KBM-7 (cell line): ENCODE measurements around the gene DNMT3A.

ENCODE experiments used
- DNase-seq: peaks from one replicate; pipeline ENCODE4 v3.0.0-alpha.2; 2015
- in situ Hi-C: fragments of 300-500 bp; cut with MboI; formaldehyde crosslinking; loops from 2 replicates; pipeline ENCODE4 v1.14.3; 2020; ENCODE audit warnings: low sequenced_read_pairs, low pct_unique_long_range_greater_than_20kb, mixed read lengths

Gene DNMT3A

DNA sequence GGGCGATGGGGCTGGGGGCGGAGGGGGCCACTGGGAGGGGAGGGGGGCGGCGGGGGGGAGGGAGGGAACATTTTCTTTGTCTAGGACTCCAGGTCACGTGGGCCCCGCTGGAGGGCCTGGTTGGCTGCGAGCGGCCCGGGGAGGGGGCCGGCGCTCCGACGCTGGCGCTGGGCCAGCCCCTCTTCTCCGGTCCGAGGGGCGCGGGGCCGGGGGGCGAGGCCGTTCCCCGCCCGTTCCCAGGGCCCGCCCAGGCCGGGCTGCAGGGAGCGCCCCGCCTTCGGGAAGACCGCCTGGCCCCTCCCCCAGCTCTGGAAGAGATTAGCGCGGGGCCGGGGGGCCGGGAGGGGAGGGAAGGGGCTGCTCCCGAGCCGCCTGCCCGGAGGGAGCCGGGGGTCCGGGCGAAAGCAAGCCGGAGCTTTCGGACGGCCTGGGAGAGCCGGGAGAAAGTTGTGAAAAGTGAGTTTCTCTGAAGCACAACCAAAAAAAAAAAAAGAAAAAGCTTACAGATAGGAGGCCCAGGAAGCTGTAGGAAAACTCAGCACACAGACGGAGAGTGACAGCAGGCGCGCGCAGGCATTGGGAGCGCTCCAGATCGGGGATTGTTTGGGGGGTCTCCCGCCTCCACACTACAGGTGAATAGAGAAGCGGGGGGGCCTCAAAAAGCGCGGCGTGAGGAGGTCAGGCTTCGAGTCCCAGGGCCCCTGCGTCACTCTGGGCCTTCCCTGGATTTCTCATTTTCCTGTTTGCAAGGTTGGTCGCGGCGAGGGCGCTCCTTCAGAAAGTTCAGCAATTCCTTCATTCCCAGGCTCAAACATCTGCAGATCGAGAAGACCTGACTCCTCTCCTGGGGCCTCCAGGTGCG is 89.2 kb downstream of the DNMT3A start:
- in situ Hi-C loops = no loop called here
- no peak for DNase-seq

DNA sequence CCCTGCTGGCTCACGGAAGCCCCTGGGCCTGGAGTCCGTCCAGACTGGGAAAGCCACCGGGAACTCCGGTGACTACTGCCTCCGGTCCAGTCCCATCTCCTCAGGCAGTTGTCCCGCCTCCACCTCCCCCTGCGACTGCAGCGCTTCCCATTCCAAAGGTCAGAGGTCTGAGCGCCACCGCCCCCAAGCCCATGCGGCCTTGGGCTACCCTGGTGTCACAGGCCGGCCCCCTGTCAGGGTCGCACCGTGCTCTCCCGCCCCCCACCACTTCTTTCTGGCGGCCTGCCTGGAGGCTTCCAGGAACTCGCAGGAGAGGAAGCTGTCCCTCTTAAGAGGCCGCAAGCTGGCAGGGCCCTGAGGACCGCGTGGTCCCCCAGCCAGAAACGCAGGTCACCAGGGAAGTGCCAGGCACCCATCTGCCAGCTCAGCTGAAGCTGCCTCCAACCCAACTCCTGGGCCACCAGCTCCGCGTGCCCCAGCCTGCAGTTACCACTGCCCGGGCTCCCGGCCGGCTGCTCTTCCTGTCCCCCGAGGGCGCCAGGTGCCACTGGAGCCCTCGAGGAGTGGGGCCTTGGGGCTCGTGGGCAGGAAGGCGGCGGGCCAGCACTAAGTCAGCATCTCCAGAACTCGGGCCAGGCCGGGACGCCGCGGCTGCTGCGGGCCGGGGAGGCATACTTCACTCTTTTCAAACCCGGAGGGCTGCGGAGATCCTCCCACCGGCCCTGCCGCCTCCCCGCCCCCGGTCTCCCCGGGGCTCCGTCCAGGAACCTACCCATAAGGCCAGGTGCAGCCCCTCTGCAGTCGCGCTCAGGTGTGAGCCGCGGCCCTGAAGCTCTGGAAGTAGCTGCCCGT is 90.1 kb downstream of the DNMT3A start:
- no peak for DNase-seq
- in situ Hi-C loops = no loop called here

DNA sequence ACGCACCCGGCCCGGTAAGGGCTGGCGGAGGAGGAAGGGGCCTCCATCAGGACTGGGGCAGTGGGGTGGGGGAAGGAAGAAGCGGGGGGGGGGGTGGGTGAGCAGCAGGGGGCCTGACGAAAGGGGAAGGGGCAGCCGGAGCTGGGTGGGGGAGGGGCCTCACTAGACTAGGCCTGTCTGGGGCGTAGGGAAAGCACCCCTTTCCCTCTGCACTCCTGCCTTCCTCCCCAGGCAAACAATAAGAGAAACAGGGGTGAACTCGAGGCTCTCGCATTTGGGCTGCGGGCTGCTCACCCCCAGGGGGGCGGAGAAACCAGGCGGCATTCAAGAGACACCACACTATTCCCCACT is 90.7 kb downstream of the DNMT3A start:
- DNase-seq = no peak
- in situ Hi-C loops = no loop called here

DNA sequence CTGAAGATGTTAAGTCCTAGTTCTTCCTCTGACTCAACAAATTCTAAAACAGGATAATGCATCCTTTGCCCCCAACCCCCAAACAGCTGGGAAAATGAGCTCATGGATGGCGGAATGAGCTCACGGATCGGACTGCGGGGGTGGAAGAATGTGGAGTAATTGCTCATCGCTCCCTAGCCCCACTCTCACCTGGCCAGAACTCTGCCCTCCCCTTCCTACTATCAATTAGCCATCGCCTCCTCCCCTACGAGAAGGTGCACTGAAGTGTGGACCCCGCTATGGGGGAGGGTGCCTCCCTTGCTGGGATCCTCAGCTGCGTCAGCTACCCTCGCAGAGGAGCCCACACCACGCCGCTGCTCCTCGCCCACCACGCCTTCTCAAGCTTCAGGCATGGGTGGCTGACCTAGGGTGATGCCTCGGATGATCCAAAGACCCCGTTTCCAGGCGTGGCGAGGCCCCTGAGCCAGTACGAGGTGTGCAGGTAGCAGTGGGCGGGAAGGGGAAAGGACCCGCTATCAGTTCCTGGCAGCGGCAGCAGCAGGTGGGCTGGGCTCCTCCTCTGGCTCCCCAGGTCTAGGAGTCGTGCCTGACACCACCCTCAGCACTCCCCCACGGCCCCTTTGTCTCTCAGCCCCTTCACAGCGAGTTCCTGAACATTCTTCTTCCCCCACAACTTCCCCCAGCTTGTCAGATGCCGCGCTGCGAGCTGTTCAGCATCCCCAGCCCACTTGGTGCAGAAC is 91.2 kb downstream of the DNMT3A start:
- no peak for DNase-seq
- in situ Hi-C loops = no loop called here

DNA sequence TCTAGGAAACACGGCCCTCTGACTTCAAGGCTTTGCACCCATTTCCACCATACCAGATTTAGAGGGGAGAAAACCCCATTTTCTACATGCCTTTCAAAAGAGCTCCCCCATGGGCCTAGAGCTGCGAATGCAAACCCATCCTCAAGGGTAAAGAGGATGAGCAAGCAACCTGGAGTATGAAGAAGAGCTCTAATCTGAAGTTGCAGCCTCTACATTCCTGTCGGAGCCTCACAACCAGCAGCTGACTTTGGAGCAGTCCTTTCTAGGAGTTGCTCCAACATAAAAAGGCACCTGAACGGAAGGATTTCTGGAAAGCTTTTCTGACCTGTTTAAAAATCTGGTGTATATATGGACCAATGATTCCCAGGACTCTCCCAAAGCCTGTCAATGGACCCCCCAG is 91.9 kb downstream of the DNMT3A start:
- in situ Hi-C loops = no loop called here
- no peak for DNase-seq

DNA sequence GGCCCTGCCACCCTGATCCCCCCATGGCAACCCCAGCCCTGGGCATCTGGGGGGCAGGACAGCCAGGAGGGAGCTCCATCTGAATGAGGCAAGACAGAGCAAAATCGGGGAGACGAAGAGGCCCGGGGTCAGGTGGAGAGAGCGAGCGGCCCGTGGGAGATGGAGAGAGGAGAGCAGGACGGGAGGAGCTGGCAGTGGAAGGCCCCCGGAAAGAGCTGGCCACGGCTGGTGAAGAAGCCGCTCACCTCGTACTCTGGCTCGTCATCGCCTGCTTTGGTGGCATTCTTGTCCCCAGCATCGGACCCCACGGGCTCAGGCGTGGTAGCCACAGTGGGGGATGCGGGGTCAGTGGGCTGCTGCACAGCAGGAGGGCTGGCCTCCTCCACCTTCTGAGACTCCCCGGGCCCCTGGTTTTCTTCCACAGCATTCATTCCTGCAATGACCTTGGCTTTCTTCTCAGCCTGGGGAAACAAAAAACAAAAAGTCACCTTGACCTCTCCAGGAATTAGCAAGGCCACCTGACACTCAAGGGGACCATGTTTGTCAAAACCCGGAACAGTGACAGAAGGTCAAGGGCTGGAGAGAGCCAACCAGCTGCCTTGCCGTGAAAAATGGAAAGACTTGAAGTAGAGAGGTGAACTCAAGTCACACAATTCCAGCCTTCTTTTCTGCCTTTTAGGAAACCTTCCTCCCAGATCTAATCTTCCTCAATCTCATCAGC is 93.8 kb downstream of the DNMT3A start:
- no peak for DNase-seq
- in situ Hi-C loops = no loop called here

DNA sequence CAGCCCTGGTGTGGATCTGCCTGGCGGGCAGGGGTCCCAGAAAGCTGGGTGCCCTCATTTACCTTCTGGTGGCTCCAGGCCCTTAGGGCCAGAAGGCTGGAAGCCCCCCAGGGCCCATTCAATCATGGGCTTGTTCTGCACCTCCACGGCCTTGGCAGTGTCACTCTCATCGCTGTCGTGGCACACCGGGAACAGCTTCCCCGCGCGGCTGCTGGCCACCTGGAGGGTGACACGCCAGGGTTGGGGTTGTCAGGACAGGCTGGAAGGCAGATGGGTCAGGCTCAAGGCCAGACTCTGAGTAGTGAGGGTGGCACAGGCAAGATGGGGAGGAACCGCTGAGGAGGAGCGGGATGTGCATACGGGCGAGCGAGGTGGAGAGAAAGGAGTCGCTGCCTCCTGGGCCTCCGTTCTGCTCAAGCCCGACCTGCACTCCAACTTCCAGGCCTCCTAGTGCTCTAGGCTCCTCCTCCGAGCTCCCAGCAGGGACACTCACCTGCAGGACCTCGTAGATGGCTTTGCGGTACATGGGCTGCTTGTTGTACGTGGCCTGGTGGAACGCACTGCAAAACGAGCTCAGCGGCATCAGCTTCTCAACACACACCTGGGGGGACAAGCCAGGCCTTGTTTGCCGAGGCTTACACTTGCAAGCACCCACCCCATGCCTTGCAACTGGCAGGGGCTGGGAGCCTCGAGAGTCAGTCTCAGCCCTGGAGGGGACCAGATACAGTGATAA is 95.0 kb downstream of the DNMT3A start:
- in situ Hi-C loops = no loop called here
- no peak for DNase-seq

DNA sequence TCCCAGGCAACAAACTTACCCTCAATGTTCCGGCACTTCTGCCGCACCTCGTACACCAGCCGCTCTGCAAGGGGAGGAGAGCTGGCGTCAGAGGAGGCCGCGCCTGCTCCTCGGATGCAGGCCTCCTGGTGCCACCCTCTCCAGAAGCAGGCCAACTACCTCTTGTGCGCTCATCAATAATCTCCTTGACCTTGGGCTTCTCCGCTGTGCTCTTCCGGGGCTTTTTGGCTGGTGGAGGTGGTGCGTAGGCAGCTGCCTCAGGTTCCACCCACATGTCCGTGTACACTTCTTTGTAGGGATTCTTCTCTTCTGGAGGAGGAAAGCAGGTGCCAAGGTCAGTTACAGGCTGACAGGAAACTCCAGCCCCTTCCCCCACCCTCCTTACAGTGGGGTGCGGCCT is 95.7 kb downstream of the DNMT3A start:
- no peak for DNase-seq
- in situ Hi-C loops = no loop called here

DNA sequence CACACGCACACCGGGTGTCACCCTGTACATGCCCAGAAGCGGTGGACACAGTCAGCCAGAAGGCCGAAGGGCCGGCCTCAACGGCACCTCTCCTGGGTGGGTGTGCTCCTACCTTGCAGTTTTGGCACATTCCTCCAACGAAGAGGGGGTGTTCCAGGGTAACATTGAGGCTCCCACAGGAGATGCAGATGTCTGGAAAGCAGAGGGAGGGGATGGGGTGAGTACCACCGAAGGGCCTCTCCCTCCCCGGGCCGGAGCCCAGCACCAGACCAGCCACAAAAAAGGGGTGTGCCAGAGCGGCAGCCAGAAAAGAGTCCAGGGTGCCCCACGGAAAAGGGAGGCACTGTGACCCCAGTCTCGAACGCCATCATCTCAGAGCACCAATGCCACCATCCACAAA is 96.6 kb downstream of the DNMT3A start:
- DNase-seq = no peak

DNA sequence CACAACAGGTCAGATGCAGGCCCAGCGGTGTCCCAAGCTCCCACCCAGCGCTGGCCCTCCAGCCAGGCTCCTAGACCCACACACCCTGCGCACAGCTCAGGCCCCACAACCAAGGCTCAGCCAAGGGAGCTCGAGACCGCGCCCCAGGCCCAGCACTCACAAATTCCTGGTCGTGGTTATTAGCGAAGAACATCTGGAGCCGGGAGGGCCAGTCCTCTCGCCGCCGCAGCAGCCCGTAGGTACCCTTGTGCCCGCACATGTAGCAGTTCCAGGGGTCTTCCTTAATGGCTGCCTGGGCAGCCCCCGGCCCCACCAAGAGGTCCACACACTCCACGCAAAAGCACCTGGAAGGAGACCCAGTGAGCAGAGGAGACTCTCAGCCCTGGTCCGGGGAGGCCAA is 97.7 kb downstream of the DNMT3A start:
- in situ Hi-C loops = no loop called here
- DNase-seq = no peak

More for the DNA sequence above, 96.6 kb downstream of the DNMT3A start:
- in situ Hi-C loops = no loop called here

DNA sequence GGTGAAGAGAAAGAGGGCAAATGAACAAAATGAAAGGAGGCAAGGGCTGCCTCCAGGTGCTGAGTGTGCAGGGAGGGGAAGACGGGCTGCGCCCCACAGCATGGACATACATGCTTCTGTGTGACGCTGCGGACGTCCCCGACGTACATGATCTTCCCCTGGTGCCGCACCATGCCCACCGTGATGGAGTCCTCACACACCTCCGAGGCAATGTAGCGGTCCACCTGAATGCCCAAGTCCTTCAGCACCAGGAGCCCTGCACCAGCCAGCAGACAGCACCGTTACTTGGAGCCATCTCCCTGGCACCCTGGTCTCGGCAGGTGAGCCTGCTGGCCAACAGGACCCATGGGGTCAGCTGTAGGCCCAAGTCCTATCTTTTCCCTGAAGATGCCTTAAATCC is 100.3 kb downstream of the DNMT3A start:
- in situ Hi-C loops = no loop called here
- DNase-seq = no peak

DNA sequence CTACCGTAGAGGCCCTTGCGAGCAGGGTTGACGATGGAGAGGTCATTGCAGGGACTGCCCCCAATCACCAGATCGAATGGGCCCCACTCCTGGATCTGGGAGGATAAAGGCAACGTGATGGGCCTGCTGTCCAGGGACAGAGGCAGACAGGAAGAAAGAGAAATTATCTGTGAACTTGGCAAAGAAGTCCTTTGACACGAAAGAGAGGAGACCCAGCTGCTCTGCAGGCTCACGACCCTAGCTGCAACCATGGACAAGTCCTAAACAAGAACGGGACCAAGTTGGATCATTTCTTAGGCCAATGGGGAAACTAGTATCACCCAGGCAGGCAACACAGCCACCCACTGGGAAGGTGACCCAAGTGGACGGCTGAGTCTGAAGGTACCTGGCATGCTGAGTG is 101.1 kb downstream of the DNMT3A start:
- in situ Hi-C loops = no loop called here
- no peak for DNase-seq

DNA sequence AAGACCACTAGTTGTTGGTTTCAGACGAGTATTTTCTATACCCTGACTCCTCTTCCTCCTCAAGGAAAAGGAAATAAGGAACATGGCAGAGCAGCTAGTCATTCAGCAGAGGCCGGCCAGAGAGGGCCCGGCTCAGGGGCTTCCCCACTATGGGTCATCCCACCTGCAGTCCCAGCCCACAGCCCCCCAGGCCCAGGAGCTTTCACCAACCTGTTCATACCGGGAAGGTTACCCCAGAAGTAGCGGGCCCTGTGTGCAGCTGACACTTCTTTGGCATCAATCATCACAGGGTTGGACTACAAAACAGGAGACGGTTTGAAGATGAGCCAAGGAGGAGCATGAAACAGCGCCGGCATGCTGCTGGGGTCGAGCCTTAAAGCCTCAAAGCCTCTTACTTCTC is 102.8 kb downstream of the DNMT3A start:
- in situ Hi-C loops = no loop called here

DNA sequence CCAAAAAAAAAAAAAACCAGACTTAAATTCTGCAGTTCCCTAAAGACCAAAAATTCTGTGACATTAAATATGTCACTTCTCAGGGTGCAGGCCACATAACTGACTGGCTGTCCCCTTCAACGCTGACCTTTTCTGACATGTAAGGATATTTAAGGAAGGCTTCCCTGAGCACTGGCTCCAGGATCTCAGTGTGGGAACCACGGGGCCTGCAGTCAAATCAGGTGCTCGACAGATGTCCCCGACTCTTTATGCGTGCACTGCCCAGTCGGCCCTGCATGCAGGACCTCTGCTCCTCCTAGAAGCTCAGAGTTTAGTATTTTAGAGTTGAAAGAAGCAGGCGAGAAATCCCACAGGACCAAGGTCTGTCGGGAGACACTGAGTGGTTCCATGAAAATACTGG is 104.0 kb downstream of the DNMT3A start:
- in situ Hi-C loops = no loop called here

More for the DNA sequence above, 102.8 kb downstream of the DNMT3A start:
- DNase-seq = no peak

DNA sequence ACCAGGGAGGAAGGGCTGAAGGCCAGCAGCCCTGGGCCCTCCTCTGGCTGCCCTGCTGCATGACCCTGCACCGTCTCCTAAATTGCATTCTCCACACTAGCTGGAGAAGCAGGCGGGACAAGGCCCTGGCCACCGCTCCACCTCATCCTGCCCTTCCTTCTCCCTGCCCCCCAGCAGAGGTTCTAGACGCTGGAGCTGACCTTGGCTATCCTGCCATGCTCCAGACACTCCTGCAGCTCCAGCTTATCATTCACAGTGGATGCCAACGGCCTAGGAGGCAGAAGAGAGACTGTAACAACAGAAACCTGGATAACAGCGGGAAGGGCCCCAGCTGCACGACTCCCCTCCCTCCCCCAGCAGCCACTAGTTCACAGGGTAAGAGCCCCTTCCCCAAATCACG is 105.0 kb downstream of the DNMT3A start:
- no peak for DNase-seq
- in situ Hi-C loops = no loop called here

More for the DNA sequence above, 104.0 kb downstream of the DNMT3A start:
- no peak for DNase-seq

DNA sequence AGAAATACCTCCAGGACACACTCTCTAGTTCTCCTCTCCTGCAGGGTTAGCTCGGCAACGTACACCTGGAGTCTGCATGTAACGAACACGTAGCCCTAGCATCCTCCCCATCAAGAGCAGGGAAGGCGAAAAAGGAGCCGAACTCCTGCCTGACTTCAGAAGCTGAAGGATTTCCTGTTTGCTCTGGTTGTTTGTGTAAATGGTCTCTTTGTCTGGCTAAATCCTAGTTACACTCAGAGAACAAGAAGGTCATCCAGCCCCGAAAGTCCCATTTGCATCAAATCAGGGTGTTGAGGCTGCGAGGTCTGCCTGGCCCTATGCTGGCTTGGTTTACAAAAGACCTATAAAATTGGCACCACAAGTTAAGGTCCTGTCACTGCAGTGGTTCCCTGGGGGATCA is 107.0 kb downstream of the DNMT3A start:
- DNase-seq = no peak
- in situ Hi-C loops = no loop called here

DNA sequence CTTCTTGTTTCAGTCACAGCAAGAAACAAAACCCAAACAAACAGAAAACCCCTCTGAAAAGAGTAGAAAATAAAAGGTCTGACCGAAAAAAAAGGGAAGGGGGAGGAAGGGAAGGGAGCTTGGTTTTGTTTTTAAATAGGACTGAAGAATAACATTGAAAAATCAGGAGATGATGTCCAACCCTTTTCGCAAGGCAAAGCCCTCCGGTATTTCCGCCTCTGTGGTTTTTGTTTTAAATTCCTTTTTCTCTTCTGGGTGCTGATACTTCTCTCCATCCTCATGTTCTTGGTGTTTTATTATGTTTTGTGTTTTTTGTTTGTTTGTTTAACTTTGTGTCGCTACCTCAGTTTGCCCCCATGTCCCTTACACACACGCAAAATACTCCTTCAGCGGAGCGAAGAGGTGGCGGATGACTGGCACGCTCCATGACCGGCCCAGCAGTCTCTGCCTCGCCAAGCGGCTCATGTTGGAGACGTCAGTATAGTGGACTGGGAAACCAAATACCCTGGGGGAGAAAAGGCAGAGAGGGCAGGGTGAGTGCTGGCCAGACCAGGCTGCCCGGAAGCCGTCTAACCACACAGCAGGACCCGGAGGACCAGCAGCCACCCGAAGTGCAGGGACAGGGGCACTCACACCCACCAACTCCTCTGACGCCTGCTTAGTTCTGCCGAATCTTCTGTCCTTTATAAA is 107.7 kb downstream of the DNMT3A start:
- in situ Hi-C loops = no loop called here
- DNase-seq = no peak

DNA sequence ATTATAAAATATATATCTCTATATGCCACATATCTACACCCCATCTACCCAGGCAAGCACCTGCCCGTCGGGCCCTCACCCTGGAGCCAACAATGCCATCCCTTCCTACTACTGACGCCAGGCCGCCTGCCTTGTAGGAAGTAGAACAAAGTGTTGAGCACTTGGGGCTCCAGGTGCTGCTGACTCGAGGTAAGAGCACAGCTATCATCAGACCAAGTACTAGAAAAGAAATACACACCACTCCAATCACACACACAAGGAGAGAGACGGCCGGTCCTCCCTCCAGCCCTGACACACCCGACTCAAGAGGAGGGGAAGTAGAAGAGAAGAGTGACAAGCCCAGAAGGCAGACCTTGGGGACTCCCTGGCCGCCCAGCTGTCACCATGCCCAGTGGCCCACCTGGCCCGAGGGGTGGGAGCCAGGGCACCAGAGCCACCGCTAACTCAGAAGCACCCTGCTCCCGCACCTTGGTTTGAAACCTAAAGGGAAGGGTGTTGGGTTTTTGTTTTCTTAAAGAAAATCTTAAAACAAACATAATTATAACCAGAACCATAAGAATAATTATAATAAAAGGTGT is 109.4 kb downstream of the DNMT3A start:
- in situ Hi-C loops = no loop called here
- DNase-seq = no peak
